ENCODE results near the gene ZNF420. TPM values are rescaled to one million over a fixed set of nuclear protein-coding genes. Genes with fewer than 3 reads are reported as not detected.

ZNF420 gene
- total and polyA plus RNA-seq, 2 of the 13 experiments (the other 11 are each of a cell fraction or from before 2014, with no cell fraction given): 1.4 to 6.6 TPM

DNA sequence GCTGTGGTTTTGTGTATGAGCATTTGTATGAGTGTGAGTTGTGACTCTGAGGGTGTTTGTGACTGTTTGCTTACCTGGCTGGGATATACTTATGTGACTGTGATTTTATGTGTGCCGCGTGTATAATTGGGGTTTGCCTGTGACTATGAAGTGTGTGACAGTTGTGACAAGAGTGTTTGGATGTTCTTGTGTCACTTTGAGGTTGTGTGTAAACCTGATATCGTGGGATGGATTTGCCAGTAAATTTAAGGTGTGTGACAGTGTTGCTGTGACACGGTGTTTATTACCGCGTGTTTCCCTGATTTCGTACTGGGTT lies 442 bp downstream of the ZNF420 start:
- peak overlapping the region; percentile 84 to 91 (median 87) for H3K4me3 ChIP-seq (replicated peaks in 1 of 3; ENCODE audit: insufficient read depth in 1 of 3, low read depth in 2 of 3, low read length in 3 of 3)
- WGBS (ENCODE audit: low lambda C conversion rate): 0% methylated on average over 7 of the region's 7 CpGs
- TSS peak; percentile 68 for BruUV-seq (replicated peaks)
- no peaks in the 10 kb centered on the region; a peak in 1 of 5 replicates for H3K27me3 ChIP-seq (ENCODE audit: control insufficient read depth in 1 of 2, insufficient read depth in 2 of 2, low read length in 2 of 2)
- no peak for TF ChIP-seq SNAI1 (CRISPR knock-in tag; IDR thresholded peaks at IDR 0.05; ENCODE audit: borderline replicate concordance)
- TF ChIP-seq CREB1 (IDR thresholded peaks at IDR 0.05): peak; percentile 57; the same call in 1 of the 2 replicates
- TF ChIP-seq CREB1 (CRISPR knock-in tag; IDR thresholded peaks at IDR 0.05): no peak
- no peaks in the 10 kb centered on the region for H4K20me1 ChIP-seq (ENCODE audit: insufficient read depth, low read length)
- peaks cover 14% of the 10 kb centered on the region for H3K4me1 ChIP-seq (ENCODE audit: insufficient read depth, low read length)
- H3K9me3 ChIP-seq (ENCODE audit: low read length): peaks cover 31% of the 10 kb centered on the region
- POLR2A ChIA-PET: interaction anchor here (0.7 to 1.8 kb wide), 11 partner anchors 23 to 701 kb away, joined by 3 to 17 read pairs (median 4); partner anchors contain the start of genes ZNF345, ZNF383, ZNF527 and ZNF529
- DNase-seq (ENCODE audit: low spot score): no peak
- no peak for ATAC-seq
- H3K79me2 ChIP-seq (ENCODE audit: insufficient read depth, low read length): peaks cover 8% of the 10 kb centered on the region
- peak overlapping the region; percentile 69 for H3K27ac ChIP-seq (ENCODE audit: extremely low read length, insufficient read depth, low read length)
- CTCF ChIA-PET (ENCODE audit: low intra/inter-chr PET ratio, low total read pairs): no interaction called here
- peak overlapping the region; percentile 83 for H3K4me2 ChIP-seq (ENCODE audit: low read depth, low read length)
- no peaks in the 10 kb centered on the region for H3K36me3 ChIP-seq (replicated peaks in 1 of 2; ENCODE audit: control insufficient read depth in 1 of 2, insufficient read depth in 2 of 2, low read length in 2 of 2)
- in situ Hi-C loops (cut with HindIII; ENCODE audit: extremely low pct_ligation_motif_present, low pct_unique_long_range_greater_than_20kb) (no loop called here), intact Hi-C loops (cut with micrococcal nuclease; ENCODE audit: unreplicated experiment) (loop anchor here (1.0 to 5.0 kb wide), 4 partner anchors 94 to 866 kb away; partner anchors contain the start of genes ZNF383, ZNF565, ZNF568 and ZNF585A)
- H3K9ac ChIP-seq (ENCODE audit: insufficient read depth, low read depth, low read length): peak overlapping the region; percentile 81
- H2AFZ ChIP-seq (ENCODE audit: low read length): peak overlapping the region; percentile 92
- no peak for FAIRE-seq

DNA sequence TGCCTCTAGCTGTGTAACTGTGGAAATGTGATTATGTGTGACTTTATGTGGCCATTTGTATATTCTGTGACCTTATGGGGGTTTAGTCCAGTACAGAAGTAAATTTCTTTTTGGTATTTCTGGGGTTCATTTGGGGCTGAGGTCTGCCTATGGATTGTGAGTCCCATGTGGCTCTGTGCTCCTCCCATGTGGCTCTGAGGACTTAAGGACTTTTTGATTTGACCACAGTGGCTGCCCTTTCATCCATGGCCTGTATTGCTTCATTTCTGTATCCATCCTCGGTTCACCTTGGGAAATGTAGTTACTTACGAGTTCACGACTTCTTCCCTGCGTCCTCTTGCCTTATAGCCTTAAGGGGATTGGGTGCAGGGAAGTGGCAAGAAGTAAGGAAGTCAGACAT lies 1.0 kb downstream of the ZNF420 start:
- POLR2A ChIA-PET: interaction anchor here (1.4 kb wide), 1 partner anchor 292 kb away, joined by 5 read pairs; the partner anchor contains the start of gene ZNF527
- DNase-seq (ENCODE audit: low spot score): no peak
- CTCF ChIA-PET (ENCODE audit: low intra/inter-chr PET ratio, low total read pairs): no interaction called here
- no TSS peak for BruUV-seq (replicated peaks)
- in situ Hi-C loops (cut with HindIII; ENCODE audit: extremely low pct_ligation_motif_present, low pct_unique_long_range_greater_than_20kb): no loop called here
- peak overlapping the region; percentile 84 to 91 (median 87) for H3K4me3 ChIP-seq (replicated peaks in 1 of 3; ENCODE audit: insufficient read depth in 1 of 3, low read depth in 2 of 3, low read length in 3 of 3)
- WGBS (ENCODE audit: low lambda C conversion rate): 51% methylated on average over 4 of the region's 4 CpGs
- peaks cover 8% of the 10 kb centered on the region for H3K79me2 ChIP-seq (ENCODE audit: insufficient read depth, low read length)
- H3K4me2 ChIP-seq (ENCODE audit: low read depth, low read length): peak overlapping the region; percentile 83
- H3K27me3 ChIP-seq (ENCODE audit: control insufficient read depth in 1 of 2, insufficient read depth in 2 of 2, low read length in 2 of 2): no peaks in the 10 kb centered on the region; a peak in 1 of 5 replicates
- H3K9me3 ChIP-seq (ENCODE audit: low read length): peaks cover 29% of the 10 kb centered on the region
- intact Hi-C loops (cut with micrococcal nuclease; ENCODE audit: unreplicated experiment): loop anchor here (5.0 kb wide), 2 partner anchors 138 to 867 kb away; partner anchors contain the start of genes ZNF383 and ZNF565
- no peaks in the 10 kb centered on the region for H3K36me3 ChIP-seq (replicated peaks in 1 of 2; ENCODE audit: control insufficient read depth in 1 of 2, insufficient read depth in 2 of 2, low read length in 2 of 2)
- H3K9ac ChIP-seq (ENCODE audit: insufficient read depth, low read depth, low read length): peak overlapping the region; percentile 81
- no peak for ATAC-seq
- peaks cover 14% of the 10 kb centered on the region for H3K4me1 ChIP-seq (ENCODE audit: insufficient read depth, low read length)
- TF ChIP-seq, protein P1, sequence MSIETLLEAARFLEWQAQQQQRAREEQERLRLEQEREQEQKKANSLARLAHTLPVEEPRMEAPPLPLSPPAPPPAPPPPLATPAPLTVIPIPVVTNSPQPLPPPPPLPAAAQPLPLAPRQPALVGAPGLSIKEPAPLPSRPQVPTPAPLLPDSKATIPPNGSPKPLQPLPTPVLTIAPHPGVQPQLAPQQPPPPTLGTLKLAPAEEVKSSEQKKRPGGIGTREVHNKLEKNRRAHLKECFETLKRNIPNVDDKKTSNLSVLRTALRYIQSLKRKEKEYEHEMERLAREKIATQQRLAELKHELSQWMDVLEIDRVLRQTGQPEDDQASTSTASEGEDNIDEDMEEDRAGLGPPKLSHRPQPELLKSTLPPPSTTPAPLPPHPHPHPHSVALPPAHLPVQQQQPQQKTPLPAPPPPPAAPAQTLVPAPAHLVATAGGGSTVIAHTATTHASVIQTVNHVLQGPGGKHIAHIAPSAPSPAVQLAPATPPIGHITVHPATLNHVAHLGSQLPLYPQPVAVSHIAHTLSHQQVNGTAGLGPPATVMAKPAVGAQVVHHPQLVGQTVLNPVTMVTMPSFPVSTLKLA (IDR thresholded peaks at IDR 0.05): peak; percentile 93
- no peak for TF ChIP-seq NCOR1 (IDR thresholded peaks at IDR 0.05; ENCODE audit: borderline replicate concordance, low read length)
- TF ChIP-seq ZNF263 (CRISPR knock-in tag; IDR thresholded peaks at IDR 0.05): 0 out of 2 replicates have a peak, but pooled peaks have one; percentile 39
- H2AFZ ChIP-seq (ENCODE audit: low read length): no peak overlapping the region
- H3K27ac ChIP-seq (ENCODE audit: extremely low read length, insufficient read depth, low read length): no peak overlapping the region
- FAIRE-seq: no peak
- H4K20me1 ChIP-seq (ENCODE audit: insufficient read depth, low read length): no peaks in the 10 kb centered on the region

Data from HepG2 (cell line).